ENCODE measurements around the gene UVRAG. TPM values are rescaled to one million over a fixed set of nuclear protein-coding genes. Genes with fewer than 3 reads are reported as not detected.
"Not testable (repeated sequence)": the region's sequence is repeated elsewhere in the genome, so short reads cannot be mapped to it uniquely, and the experiment has no call there.

The UVRAG gene
- polyA plus RNA-seq, 1 experiment = 8.2 TPM

- POLR2A ChIA-PET = interaction anchor here (0.5 kb wide), 1 partner anchor 24 kb away, joined by 4 read pairs; no protein-coding TSS in a partner anchor
Measured at GRCh38 chr11:75850787-75851186, 35.8 kb downstream of the UVRAG start.

GRCh38 chr11:75851203-75851602 is 36.2 kb downstream of the UVRAG start:
- POLR2A ChIA-PET = interaction anchor here (0.5 kb wide), 1 partner anchor 24 kb away, joined by 4 read pairs; no protein-coding TSS in a partner anchor

More at GRCh38 chr11:75850787-75851186, 35.8 kb downstream of the UVRAG start:
- no peak for TF ChIP-seq CTCF (IDR thresholded peaks at IDR 0.05; ENCODE audit: insufficient read depth, low read depth, low read length)
- Histone ChIP-seq H3K4me3 (ENCODE audit: low read depth, low read length) (no peak overlapping the region), H3K36me3 (ENCODE audit: control insufficient read depth, insufficient read depth, low read length) (no peaks in the 10 kb centered on the region), H3K27me3 (ENCODE audit: control insufficient read depth, insufficient read depth, low read length) (no peaks in the 10 kb centered on the region)
- CTCF ChIA-PET = interaction anchor here (1.8 to 1.9 kb wide), 2 partner anchors 18 to 47 kb away, joined by 5 to 7 read pairs; no protein-coding TSS in a partner anchor
- no peak for DNase-seq (ENCODE audit: low read depth)

GRCh38 chr11:75852406-75853017 is 37.5 kb downstream of the UVRAG start:
- Histone ChIP-seq H3K4me3 (ENCODE audit: low read depth, low read length) (no peak overlapping the region), H3K36me3 (ENCODE audit: control insufficient read depth, insufficient read depth, low read length) (no peaks in the 10 kb centered on the region), H3K27me3 (ENCODE audit: control insufficient read depth, insufficient read depth, low read length) (no peaks in the 10 kb centered on the region)
- DNase-seq (ENCODE audit: low read depth) = no peak
- ChIA-PET POLR2A (no interaction called here), CTCF (interaction anchor here (0.9 to 1.9 kb wide), 2 partner anchors 49 to 50 kb away, joined by 3 to 5 read pairs; no protein-coding TSS in a partner anchor)
- TF ChIP-seq CTCF (IDR thresholded peaks at IDR 0.05; ENCODE audit: insufficient read depth, low read depth, low read length) = no peak

More at GRCh38 chr11:75851203-75851602, 36.2 kb downstream of the UVRAG start:
- no peaks in the 10 kb centered on the region for H3K27me3 ChIP-seq (ENCODE audit: control insufficient read depth, insufficient read depth, low read length)
- no peaks in the 10 kb centered on the region for H3K36me3 ChIP-seq (ENCODE audit: control insufficient read depth, insufficient read depth, low read length)
- no peak for TF ChIP-seq CTCF (IDR thresholded peaks at IDR 0.05; ENCODE audit: insufficient read depth, low read depth, low read length)
- CTCF ChIA-PET = interaction anchor here (1.8 to 1.9 kb wide), 2 partner anchors 18 to 48 kb away, joined by 5 to 7 read pairs; no protein-coding TSS in a partner anchor
- no peak overlapping the region for H3K4me3 ChIP-seq (ENCODE audit: low read depth, low read length)
- DNase-seq (ENCODE audit: low read depth) = no peak

- H3K4me3 ChIP-seq (ENCODE audit: low read depth, low read length); CTCF ChIA-PET; DNase-seq (ENCODE audit: low read depth); H3K36me3 ChIP-seq (ENCODE audit: control insufficient read depth, insufficient read depth, low read length); H3K27me3 ChIP-seq (ENCODE audit: control insufficient read depth, insufficient read depth, low read length); POLR2A ChIA-PET: not testable (repeated sequence)
Measured at GRCh38 chr11:75853563-75853962, 38.6 kb downstream of the UVRAG start.

GRCh38 chr11:75853971-75854370 is 39.0 kb downstream of the UVRAG start:
- TF ChIP-seq CTCF (IDR thresholded peaks at IDR 0.05; ENCODE audit: insufficient read depth, low read depth, low read length) = no peak
- ChIA-PET CTCF (no interaction called here), POLR2A (no interaction called here)
- no peaks in the 10 kb centered on the region for H3K36me3 ChIP-seq (ENCODE audit: control insufficient read depth, insufficient read depth, low read length)
- DNase-seq (ENCODE audit: low read depth) = no peak
- H3K27me3 ChIP-seq (ENCODE audit: control insufficient read depth, insufficient read depth, low read length) = no peaks in the 10 kb centered on the region
- H3K4me3 ChIP-seq (ENCODE audit: low read depth, low read length) = no peak overlapping the region

GRCh38 chr11:75855206-75855605 is 40.2 kb downstream of the UVRAG start:
- POLR2A ChIA-PET = no interaction called here
- TF ChIP-seq CTCF (IDR thresholded peaks at IDR 0.05; ENCODE audit: insufficient read depth, low read depth, low read length) = no peak
- Histone ChIP-seq H3K4me3 (ENCODE audit: low read depth, low read length) (no peak overlapping the region), H3K36me3 (ENCODE audit: control insufficient read depth, insufficient read depth, low read length) (no peaks in the 10 kb centered on the region), H3K27me3 (ENCODE audit: control insufficient read depth, insufficient read depth, low read length) (no peaks in the 10 kb centered on the region)
- DNase-seq (ENCODE audit: low read depth) = no peak
- CTCF ChIA-PET = no interaction called here

Measured in BJ (cell line).